ENCODE data around the gene NTN4. TPM values are rescaled to one million over a fixed set of nuclear protein-coding genes. Genes with fewer than 3 reads are reported as not detected.

The NTN4 gene
- total RNA-seq, 4 donors from 2014 or later: 5.0 to 22.5 (median 12.4) TPM

DNA sequence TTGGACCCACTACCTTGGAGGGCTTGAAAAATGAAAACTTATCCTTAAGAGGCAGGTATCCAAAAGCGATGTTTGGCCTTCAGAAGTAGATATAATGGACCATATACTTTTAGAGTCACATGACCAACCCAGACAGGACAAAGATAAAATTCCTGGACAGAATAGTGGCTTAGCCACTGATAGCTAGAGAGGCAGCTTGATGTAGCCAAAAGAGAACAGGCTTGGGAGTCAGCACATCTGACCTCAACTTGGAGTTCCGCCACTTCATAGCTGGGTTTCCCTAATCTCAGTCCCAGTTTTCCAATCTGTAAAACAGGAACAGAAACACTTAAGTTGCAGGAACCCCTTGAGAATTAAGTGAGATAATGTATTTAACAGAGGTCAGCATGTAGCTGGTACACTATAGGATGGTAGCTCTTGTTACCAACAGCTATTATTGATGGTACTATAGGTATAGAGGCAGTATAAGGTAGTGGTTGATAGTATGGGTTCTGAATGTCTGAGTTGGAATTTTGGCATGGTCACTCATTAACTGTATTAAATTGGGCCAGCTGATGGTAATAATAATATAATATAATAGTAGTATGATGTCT, 176.1 kb downstream of the NTN4 start:
- H3K27me3 ChIP-seq: no peaks in the 10 kb centered on the region
- H3K4me1 ChIP-seq: peaks cover 0 to 11% (median 0%) of the 10 kb centered on the region in 3 donors
- no peak overlapping the region for H3K27ac ChIP-seq
- no peak overlapping the region for H3K4me3 ChIP-seq
- WGBS, 2 donors: 94 to 98% methylated on average over 2 of the region's 2 CpGs
- intact Hi-C loops (cut with DNase I): no loop called here
- TF ChIP-seq POLR2A (IDR thresholded peaks at IDR 0.05) (no peak), CTCF (IDR thresholded peaks at IDR 0.05) (no peak)
- no peak for DNase-seq
- no peaks in the 10 kb centered on the region for H3K9me3 ChIP-seq
- no peaks in the 10 kb centered on the region for H3K36me3 ChIP-seq

DNA sequence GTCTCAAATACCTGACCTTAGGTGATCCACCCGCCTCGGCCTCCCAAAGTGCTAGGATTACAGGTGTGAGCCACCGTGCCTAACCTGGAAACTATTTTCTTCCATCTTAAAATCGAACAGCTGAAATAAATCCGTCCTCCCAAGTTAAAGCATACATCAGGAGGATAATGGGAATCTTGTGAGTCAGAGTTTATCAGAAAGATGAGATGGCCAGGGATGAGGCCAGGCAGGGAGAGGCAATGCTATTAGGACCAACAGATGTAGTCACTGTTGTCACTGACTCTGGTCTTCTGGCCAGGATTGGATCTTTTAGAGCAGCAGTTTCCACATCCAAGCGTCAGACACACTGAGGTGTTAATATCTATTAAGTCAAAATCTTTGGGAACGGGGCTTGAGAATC, 177.5 kb downstream of the NTN4 start:
- Histone ChIP-seq H3K36me3 (no peaks in the 10 kb centered on the region), H3K4me3 (no peak overlapping the region), H3K4me1 (peaks cover 2 to 21% (median 3%) of the 10 kb centered on the region in 3 donors), H3K27me3 (no peaks in the 10 kb centered on the region), H3K9me3 (no peaks in the 10 kb centered on the region), H3K27ac (no peak overlapping the region)
- WGBS, 2 donors: 94 to 100% methylated on average over 6 to 7 of the region's 7 CpGs
- DNase-seq: no peak
- intact Hi-C loops (cut with DNase I): no loop called here
- no peak for TF ChIP-seq POLR2A (IDR thresholded peaks at IDR 0.05)
- no peak for TF ChIP-seq CTCF (IDR thresholded peaks at IDR 0.05)

DNA sequence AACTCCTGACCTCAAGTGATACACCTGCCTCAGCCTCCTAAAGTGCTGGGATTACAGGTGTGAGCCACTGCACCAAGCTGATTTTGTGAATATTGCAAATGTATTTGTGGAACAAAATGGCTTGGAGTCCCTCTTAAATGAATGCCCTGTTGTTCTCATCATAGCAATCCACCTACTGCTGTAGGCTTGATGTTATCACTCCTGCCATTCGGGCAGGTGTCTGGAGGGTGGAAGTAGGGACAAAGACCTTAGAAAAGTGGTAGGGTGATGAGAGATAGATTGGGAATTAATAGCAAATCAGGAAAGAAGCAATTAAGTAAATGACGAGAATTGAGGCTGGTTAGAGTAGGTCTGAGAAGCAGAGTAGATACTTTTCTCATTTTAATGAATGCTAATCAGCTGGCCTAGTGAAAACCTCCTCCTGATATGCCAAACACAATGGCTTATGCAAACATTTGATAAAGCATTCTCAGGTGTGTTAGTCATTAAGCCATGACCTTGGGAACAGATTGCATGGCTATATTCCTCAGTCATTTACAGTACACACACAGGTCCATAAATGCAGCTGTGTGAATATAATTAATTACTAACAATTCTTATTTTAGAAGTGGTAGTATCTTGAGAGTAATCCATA, 178.8 kb downstream of the NTN4 start:
- no peak for TF ChIP-seq CTCF (IDR thresholded peaks at IDR 0.05)
- no peak for TF ChIP-seq POLR2A (IDR thresholded peaks at IDR 0.05)
- Histone ChIP-seq H3K9me3 (no peaks in the 10 kb centered on the region), H3K27me3 (no peaks in the 10 kb centered on the region), H3K4me1 (peaks cover 4 to 34% (median 10%) of the 10 kb centered on the region in 3 donors), H3K27ac (no peak overlapping the region), H3K36me3 (no peaks in the 10 kb centered on the region), H3K4me3 (no peak overlapping the region)
- 79 to 80% methylated on average over 2 of the region's 2 CpGs for WGBS, 2 donors
- intact Hi-C loops (cut with DNase I): no loop called here
- no peak for DNase-seq

- Histone ChIP-seq H3K9me3 (no peaks in the 10 kb centered on the region), H3K4me1 (peaks cover 4 to 35% (median 12%) of the 10 kb centered on the region in 3 donors), H3K36me3 (no peaks in the 10 kb centered on the region), H3K4me3 (no peak overlapping the region), H3K27ac (peak overlapping the region; percentile 18 to 80 (median 64)), H3K27me3 (no peaks in the 10 kb centered on the region)
- peak in 2 of 6 experiments; percentile 10 to 17 for TF ChIP-seq CTCF (IDR thresholded peaks at IDR 0.05)
- no peak for TF ChIP-seq POLR2A (IDR thresholded peaks at IDR 0.05)
- intact Hi-C loops (cut with DNase I): no loop called here
- 13 to 35% methylated on average over 7 to 13 of the region's 13 CpGs for WGBS, 2 donors
- DNase-seq: no peak
Measured at GRCh38 chr12:95608252-95609033, 182.1 kb downstream of the NTN4 start.

Small RNAs within 50 kb of the gene (small RNA-seq; reads per million reads assigned to genes)
- gene RF00019 (0 reads per million in 4 donors), gene RNU6-247P (0 reads per million in 4 donors)

Other genes starting within 250 kb of the NTN4 start
- 1 to 10 TPM in 1 of 4 donors, under 1 TPM in 3; 0.19 to 5.9 (median 0.50) TPM for gene USP44, start 239.3 kb downstream of the NTN4 start, total RNA-seq
- gene SNRPF, start 68.2 kb upstream of the NTN4 start, total RNA-seq: 10 to 100 TPM in 2 of 4 donors, 1 to 10 TPM in 2; 2.7 to 16.3 (median 9.2) TPM
- gene CCDC38, start 151.8 kb upstream of the NTN4 start, total RNA-seq: under 1 TPM in 1 of 4 donors, not detected in 3; 0.23 TPM
- gene AMDHD1, start 152.6 kb upstream of the NTN4 start, total RNA-seq: under 1 TPM in 2 of 4 donors, not detected in 2; 0.19 to 0.26 TPM
- 1 to 10 TPM in 1 of 4 donors, under 1 TPM in 3; 0.21 to 2.2 (median 0.32) TPM for gene HAL, start 205.6 kb upstream of the NTN4 start, total RNA-seq
- gene LTA4H, start 244.8 kb upstream of the NTN4 start, total RNA-seq: 100 to 1,000 TPM; 105 to 235 (median 123) TPM

All from esophagus squamous epithelium (tissue), 5 donors.